ENCODE results near the gene MAP4.

GRCh38 chr3:47817609-47818008 is 198.6 kb downstream of the MAP4 start:
- TF ChIP-seq GATA2 (IDR thresholded peaks at IDR 0.05; ENCODE audit: low read depth, low read length) = no peak
- TF ChIP-seq GATA3 (IDR thresholded peaks at IDR 0.05; ENCODE audit: low read depth, low read length) = no peak
